Measurements from ENCODE around the gene MYL2.

Gene MYL2

DNA sequence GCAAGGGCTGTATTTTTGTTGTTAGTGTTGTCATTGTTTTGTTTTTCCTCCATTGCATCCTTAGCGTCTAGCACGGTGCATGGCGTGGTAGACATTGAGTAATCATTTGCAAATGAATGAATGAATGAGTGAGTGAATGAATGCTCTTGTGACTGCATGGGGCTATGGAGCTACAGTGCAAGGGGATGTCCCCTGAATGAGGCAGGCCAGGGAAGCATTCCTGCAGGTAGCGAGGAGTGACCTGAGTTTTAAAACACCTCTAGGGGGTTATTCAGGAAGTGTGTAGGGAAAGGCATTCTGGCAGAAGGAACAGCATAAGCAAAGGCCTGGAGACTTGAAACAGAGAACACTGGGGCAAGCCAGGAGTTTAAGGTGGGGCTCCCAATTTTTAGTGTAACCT is 16.9 kb downstream of the MYL2 start:
- H3K4me1 ChIP-seq (ENCODE audit: insufficient read depth, low read length), result no peaks in the 10 kb centered on the region
- no peaks in the 10 kb centered on the region for H3K27me3 ChIP-seq (ENCODE audit: insufficient read depth, low read length)
- no peaks in the 10 kb centered on the region for H3K9me3 ChIP-seq (ENCODE audit: low read length)
- no peak overlapping the region for H2AFZ ChIP-seq (ENCODE audit: low read depth, low read length)
- no peaks in the 10 kb centered on the region for H3K36me3 ChIP-seq (ENCODE audit: insufficient read depth, low read length)
- no peak overlapping the region for H3K4me3 ChIP-seq (ENCODE audit: low read length)

DNA sequence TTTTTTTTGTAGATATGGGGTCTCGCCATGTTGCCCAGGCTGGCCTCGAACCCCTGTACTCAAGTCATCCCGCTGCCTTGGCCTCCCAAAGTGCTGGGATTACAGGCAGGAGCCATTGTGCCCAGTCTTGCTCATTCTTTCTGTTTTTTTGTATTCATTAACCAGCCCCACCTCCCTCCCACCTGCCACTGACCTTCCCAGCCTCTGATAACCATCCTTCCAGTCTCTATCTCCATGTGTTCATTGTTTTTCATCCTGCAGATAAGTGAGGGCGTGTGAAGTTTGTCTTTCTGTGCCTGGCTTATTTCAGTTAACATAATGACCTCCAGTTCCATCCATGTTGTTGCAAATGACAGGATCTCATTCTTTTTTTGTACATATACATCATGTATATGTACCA is 19.0 kb downstream of the MYL2 start:
- no peaks in the 10 kb centered on the region for H3K27me3 ChIP-seq (ENCODE audit: insufficient read depth, low read length)
- no peak overlapping the region for H2AFZ ChIP-seq (ENCODE audit: low read depth, low read length)
- H3K36me3 ChIP-seq (ENCODE audit: insufficient read depth, low read length), result no peaks in the 10 kb centered on the region
- no peaks in the 10 kb centered on the region for H3K4me1 ChIP-seq (ENCODE audit: insufficient read depth, low read length)
- no peaks in the 10 kb centered on the region for H3K9me3 ChIP-seq (ENCODE audit: low read length)
- H3K4me3 ChIP-seq (ENCODE audit: low read length), result no peak overlapping the region

DNA sequence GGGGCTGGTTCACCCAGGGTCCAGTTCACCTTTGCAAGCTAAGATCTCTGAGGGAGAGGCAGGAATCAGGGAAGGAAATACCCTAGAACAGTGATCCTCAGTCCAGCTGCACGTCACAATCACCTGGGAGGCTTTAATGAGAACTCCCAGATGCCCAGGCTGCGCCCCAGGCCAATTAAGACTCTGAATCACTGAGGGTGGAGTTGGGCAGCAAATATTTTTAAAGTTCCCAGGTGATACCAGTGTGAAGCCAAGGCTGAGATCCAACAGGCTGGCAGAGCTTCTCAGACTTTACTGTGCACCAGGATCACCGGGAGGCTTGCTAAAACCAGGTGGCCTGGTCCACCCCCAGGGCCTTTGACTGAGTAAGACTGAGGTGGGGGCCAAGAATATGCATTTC is 23.8 kb downstream of the MYL2 start:
- Histone ChIP-seq H3K4me3 (ENCODE audit: low read length) (no peak overlapping the region), H3K9me3 (ENCODE audit: low read length) (no peaks in the 10 kb centered on the region), H3K4me1 (ENCODE audit: insufficient read depth, low read length) (no peaks in the 10 kb centered on the region), H3K36me3 (ENCODE audit: insufficient read depth, low read length) (no peaks in the 10 kb centered on the region), H2AFZ (ENCODE audit: low read depth, low read length) (no peak overlapping the region), H3K27me3 (ENCODE audit: insufficient read depth, low read length) (no peaks in the 10 kb centered on the region)

DNA sequence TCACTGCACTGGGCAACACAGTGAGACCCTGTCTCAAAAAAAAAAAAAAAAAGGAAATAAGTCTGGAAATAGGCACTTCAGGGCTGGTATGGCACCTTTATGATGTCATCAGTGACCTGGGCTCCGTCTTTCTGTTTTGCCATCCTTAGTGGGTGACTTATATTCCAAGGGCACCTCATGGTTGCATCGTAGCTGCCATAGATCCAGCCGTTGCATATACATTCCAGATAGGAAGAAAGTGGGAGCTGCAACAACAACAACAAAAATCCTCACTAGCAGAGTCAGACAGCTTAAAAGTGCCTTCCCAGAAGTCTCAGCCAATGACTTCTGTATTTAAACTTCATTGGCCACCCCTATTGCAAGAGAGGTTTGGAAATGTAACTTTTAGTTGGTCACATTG is 26.4 kb downstream of the MYL2 start:
- no peak overlapping the region for H3K4me3 ChIP-seq (ENCODE audit: low read length)
- no peaks in the 10 kb centered on the region for H3K27me3 ChIP-seq (ENCODE audit: insufficient read depth, low read length)
- H3K9me3 ChIP-seq (ENCODE audit: low read length), result no peaks in the 10 kb centered on the region
- H3K36me3 ChIP-seq (ENCODE audit: insufficient read depth, low read length), result no peaks in the 10 kb centered on the region
- H2AFZ ChIP-seq (ENCODE audit: low read depth, low read length), result no peak overlapping the region
- H3K4me1 ChIP-seq (ENCODE audit: insufficient read depth, low read length), result no peaks in the 10 kb centered on the region

DNA sequence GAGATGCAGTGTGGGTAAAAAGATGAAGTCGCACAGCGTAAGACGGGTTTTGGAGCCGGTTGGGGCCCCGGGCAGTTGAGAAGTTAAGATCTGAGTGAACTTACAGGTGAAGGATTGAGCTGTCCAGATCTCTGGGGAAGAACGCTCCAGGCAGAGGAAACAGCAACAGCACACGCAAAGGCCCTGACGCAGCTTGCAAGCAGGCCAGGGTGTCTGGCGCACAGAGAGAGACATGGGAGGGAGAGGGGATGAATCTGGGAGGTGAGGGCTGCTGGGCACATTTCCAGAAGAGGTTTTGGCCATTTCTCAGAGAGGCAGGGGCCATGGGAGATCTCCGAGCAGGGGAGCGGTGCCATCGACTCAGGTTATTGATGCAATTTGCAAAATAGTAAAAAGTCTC is 31.0 kb downstream of the MYL2 start:
- no peak overlapping the region for H2AFZ ChIP-seq (ENCODE audit: low read depth, low read length)
- no peaks in the 10 kb centered on the region for H3K27me3 ChIP-seq (ENCODE audit: insufficient read depth, low read length)
- no peaks in the 10 kb centered on the region for H3K36me3 ChIP-seq (ENCODE audit: insufficient read depth, low read length)
- no peaks in the 10 kb centered on the region for H3K4me1 ChIP-seq (ENCODE audit: insufficient read depth, low read length)
- no peak overlapping the region for H3K4me3 ChIP-seq (ENCODE audit: low read length)
- no peaks in the 10 kb centered on the region for H3K9me3 ChIP-seq (ENCODE audit: low read length)

DNA sequence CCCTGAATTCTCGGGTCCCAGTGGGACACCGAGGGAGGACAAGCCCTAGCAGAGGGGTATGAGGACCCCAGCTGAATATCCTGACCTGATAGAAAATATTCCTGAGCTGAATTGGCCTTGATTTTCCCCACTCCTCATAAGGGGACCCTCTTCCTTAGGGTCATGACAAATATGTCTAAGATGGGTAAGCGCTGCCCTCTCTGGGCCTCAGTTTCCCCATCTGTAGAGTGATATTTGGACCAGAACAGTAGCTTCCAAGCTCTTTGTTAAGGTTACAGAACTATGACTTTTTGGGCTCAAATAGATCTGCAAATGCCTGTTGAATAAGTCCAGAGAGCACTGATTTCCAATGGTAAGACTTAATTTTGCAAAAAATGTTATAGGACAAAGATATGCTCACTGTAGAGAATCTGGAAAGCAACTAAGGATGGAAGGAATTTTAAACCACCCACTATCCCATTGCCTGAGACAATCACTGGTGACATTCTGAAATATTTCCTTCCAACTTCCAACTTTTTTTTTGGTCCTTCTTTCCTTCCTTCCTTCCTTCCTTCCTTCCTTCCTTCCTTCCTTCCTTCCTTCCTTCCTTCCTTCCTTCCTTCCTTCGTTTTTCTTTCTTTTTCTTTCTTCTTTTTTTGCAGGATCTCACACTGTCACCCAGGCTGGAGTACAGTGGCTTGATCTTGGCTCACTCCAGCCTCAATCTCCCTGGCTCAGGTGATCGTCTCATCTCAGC is 32.0 kb downstream of the MYL2 start:
- no peak overlapping the region for H2AFZ ChIP-seq (ENCODE audit: low read depth, low read length)
- H3K4me3 ChIP-seq (ENCODE audit: low read length), result no peak overlapping the region
- no peaks in the 10 kb centered on the region for H3K36me3 ChIP-seq (ENCODE audit: insufficient read depth, low read length)
- H3K9me3 ChIP-seq (ENCODE audit: low read length), result no peaks in the 10 kb centered on the region
- no peaks in the 10 kb centered on the region for H3K4me1 ChIP-seq (ENCODE audit: insufficient read depth, low read length)
- no peaks in the 10 kb centered on the region for H3K27me3 ChIP-seq (ENCODE audit: insufficient read depth, low read length)

DNA sequence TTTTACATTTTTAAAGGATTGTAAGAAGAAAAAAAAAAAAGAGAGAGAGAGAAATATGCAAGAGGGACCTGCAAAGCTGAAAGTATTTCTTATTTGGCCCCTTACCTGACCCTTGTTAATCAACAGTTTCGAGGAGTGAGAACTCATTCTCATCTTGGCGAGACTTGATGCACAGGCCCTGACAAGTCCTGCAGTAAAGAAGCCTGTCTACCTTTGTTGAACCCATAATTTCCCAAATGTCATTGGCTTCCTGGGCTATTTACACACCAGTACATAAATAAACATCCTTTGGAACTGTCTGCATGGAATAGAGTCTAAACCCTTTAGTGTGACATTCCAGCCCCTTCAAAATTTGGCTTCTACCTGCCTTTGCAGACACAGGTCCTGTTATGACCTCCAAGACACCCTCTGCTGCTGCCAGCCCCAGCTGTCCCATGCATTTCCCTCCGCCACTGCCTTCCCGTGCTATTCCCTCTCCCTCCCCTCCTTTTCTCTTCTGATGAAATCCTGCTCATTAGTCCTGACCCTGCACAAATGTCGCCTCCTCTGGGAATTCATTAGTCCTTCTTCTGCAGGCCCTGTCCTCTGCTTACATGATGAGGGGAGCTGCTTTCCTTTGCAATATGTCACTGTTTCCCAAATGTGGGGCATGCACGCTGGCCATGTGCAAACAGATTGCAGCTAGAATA is 35.1 kb downstream of the MYL2 start:
- Histone ChIP-seq H3K36me3 (ENCODE audit: insufficient read depth, low read length) (no peaks in the 10 kb centered on the region), H3K4me3 (ENCODE audit: low read length) (no peak overlapping the region), H3K9me3 (ENCODE audit: low read length) (no peaks in the 10 kb centered on the region), H3K27me3 (ENCODE audit: insufficient read depth, low read length) (no peaks in the 10 kb centered on the region), H2AFZ (ENCODE audit: low read depth, low read length) (no peak overlapping the region), H3K4me1 (ENCODE audit: insufficient read depth, low read length) (no peaks in the 10 kb centered on the region)

DNA sequence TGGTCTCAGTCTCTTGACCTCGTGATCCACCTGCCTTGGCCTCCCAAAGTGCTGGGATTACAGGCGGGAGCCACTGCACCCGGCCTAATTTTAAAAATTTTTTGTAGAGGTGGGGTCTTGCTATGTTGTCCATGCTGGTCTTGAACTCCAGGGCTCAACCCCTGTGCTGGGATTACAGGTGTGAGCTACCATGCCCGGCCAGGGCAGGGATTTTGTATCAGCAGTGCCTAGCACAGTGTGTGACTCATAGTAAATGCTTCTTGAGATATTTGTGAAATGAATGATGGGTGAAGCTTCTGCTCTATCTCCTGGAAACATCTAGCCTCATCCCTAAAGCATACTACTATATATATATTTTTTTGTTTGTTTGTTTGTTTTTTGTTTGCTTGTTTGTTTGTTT is 37.1 kb downstream of the MYL2 start:
- H3K4me1 ChIP-seq (ENCODE audit: insufficient read depth, low read length), result no peaks in the 10 kb centered on the region
- H3K27me3 ChIP-seq (ENCODE audit: insufficient read depth, low read length), result no peaks in the 10 kb centered on the region
- H3K36me3 ChIP-seq (ENCODE audit: insufficient read depth, low read length), result no peaks in the 10 kb centered on the region
- no peaks in the 10 kb centered on the region for H3K9me3 ChIP-seq (ENCODE audit: low read length)
- H3K4me3 ChIP-seq (ENCODE audit: low read length), result no peak overlapping the region
- H2AFZ ChIP-seq (ENCODE audit: low read depth, low read length), result no peak overlapping the region

DNA sequence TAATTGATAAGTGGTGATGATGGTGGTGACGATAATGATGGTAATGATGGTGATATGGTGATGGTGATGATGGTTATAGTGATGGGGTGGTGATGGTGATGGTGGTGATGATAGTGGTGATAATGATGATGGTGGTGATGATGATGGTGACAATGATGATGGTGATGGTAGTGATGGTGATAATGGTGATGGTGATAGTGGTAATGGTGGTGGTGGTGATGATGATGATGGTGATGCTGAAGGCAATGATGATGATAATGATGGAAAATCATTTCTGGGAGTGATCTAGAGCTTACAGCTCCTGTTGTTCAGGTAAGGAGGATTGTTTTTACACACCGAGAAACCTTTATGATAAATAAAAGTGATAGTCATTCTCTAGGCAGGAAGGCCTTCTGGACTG is 39.7 kb downstream of the MYL2 start:
- H3K4me3 ChIP-seq (ENCODE audit: low read length), result no peak overlapping the region
- no peaks in the 10 kb centered on the region for H3K9me3 ChIP-seq (ENCODE audit: low read length)
- no peaks in the 10 kb centered on the region for H3K4me1 ChIP-seq (ENCODE audit: insufficient read depth, low read length)
- no peak overlapping the region for H2AFZ ChIP-seq (ENCODE audit: low read depth, low read length)
- H3K27me3 ChIP-seq (ENCODE audit: insufficient read depth, low read length), result no peaks in the 10 kb centered on the region
- H3K36me3 ChIP-seq (ENCODE audit: insufficient read depth, low read length), result no peaks in the 10 kb centered on the region

DNA sequence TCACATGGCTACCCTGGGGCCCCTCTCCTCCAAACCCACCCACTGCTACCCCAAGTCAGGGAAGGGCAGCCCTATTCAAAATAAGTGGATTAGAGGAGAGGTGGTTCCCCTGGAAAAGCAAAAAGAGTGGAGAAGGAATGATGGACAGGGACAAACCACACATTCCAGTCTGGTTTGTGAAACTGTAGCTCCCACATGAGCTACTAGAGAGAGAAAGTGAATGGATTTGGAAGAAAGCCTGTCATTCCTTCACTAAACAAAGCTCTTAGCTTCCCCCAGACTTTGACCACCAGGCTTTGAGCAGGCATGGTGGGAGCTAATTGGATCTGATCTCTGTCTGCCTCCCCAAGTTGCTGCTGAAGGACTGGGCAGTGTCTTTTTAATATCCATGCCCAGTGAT is 45.6 kb downstream of the MYL2 start:
- Histone ChIP-seq H3K36me3 (ENCODE audit: insufficient read depth, low read length) (no peaks in the 10 kb centered on the region), H3K4me1 (ENCODE audit: insufficient read depth, low read length) (no peaks in the 10 kb centered on the region), H3K27me3 (ENCODE audit: insufficient read depth, low read length) (no peaks in the 10 kb centered on the region), H3K4me3 (ENCODE audit: low read length) (no peak overlapping the region), H3K9me3 (ENCODE audit: low read length) (peaks cover 2% of the 10 kb centered on the region), H2AFZ (ENCODE audit: low read depth, low read length) (no peak overlapping the region)

DNA sequence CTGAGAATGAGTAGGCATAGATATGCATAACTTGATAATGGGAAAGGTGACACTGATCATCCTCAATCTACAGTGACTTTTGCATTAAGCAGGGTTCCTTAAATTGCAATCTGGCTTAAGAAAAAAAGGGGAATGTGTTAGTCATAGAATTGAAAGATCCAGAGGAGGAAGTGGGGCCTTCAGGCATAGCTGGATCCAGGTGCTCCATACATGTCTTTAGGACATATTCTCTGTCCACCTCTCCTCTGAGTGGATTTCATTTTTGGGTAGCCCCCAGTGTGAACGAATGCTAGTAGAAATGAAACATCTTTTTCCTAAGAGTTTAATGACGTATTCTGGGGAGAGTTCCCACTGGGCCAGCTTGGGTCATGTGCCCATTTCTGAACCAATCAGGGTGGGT is 46.0 kb downstream of the MYL2 start:
- peaks cover 2% of the 10 kb centered on the region for H3K9me3 ChIP-seq (ENCODE audit: low read length)
- H2AFZ ChIP-seq (ENCODE audit: low read depth, low read length), result no peak overlapping the region
- H3K4me3 ChIP-seq (ENCODE audit: low read length), result no peak overlapping the region
- H3K36me3 ChIP-seq (ENCODE audit: insufficient read depth, low read length), result no peaks in the 10 kb centered on the region
- no peaks in the 10 kb centered on the region for H3K27me3 ChIP-seq (ENCODE audit: insufficient read depth, low read length)
- no peaks in the 10 kb centered on the region for H3K4me1 ChIP-seq (ENCODE audit: insufficient read depth, low read length)

DNA sequence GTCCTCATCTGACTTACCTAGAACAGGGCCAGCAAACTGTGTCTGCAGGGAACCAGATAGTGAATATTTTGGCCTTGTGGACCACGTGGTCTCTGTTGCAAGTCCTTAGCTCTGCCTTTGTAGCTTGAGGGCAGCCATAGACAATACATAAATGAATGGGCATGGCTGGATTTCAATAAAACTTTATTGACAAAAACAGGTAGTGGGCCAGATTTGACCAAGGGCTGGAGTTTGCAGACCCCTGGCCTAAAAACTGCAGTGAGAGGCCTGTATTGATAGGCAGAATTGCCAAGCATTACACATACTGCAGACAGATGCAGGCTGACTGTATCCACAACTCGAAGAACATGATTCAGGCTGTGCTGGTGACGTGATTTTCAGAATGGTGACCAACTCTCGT is 48.3 kb downstream of the MYL2 start:
- no peaks in the 10 kb centered on the region for H3K27me3 ChIP-seq (ENCODE audit: insufficient read depth, low read length)
- H3K36me3 ChIP-seq (ENCODE audit: insufficient read depth, low read length), result no peaks in the 10 kb centered on the region
- no peaks in the 10 kb centered on the region for H3K4me1 ChIP-seq (ENCODE audit: insufficient read depth, low read length)
- H3K9me3 ChIP-seq (ENCODE audit: low read length), result peaks cover 2% of the 10 kb centered on the region
- H2AFZ ChIP-seq (ENCODE audit: low read depth, low read length), result no peak overlapping the region
- no peak overlapping the region for H3K4me3 ChIP-seq (ENCODE audit: low read length)

DNA sequence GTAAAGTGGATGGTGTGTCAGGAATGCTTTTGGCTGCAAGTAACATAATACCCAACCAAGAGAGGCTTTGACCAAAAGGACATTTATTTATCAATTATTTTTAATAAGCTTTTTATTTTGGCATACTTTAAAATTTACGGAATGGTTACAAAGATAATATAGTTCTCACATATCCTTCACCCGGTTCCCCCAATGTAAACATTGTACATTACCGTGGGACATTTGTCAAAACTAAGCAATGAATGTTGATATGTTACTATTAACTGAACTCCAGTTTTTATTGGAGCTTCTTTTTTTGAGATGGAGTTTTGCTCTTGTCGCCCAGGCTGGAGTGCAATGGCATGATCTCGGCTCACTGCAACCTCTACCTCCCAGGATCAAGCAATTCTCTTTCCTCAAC is 50.6 kb downstream of the MYL2 start:
- no peaks in the 10 kb centered on the region for H3K4me1 ChIP-seq (ENCODE audit: insufficient read depth, low read length)
- H3K27me3 ChIP-seq (ENCODE audit: insufficient read depth, low read length), result no peaks in the 10 kb centered on the region
- peaks cover 2% of the 10 kb centered on the region for H3K9me3 ChIP-seq (ENCODE audit: low read length)
- no peak overlapping the region for H3K4me3 ChIP-seq (ENCODE audit: low read length)
- no peak overlapping the region for H2AFZ ChIP-seq (ENCODE audit: low read depth, low read length)
- H3K36me3 ChIP-seq (ENCODE audit: insufficient read depth, low read length), result no peaks in the 10 kb centered on the region

DNA sequence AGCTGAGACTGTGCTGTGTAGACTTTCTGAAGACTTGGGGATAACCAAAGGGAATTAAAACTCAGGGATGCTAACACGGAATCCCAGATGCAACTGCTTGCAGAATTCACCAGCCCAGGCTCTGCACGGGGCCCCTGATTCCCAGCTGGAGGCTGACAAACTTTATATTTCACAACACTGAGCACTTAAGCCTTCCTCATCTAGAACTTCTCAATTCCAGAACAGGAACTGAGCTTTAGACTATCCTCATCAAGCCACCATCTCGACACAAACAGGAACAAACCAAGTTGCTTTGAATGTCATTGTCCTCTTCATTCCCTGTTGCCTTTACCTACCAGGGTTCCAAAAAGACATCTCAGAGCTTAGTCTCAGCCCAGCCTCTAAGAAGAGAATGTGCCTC is 51.4 kb downstream of the MYL2 start:
- Histone ChIP-seq H2AFZ (ENCODE audit: low read depth, low read length) (no peak overlapping the region), H3K27me3 (ENCODE audit: insufficient read depth, low read length) (no peaks in the 10 kb centered on the region), H3K4me1 (ENCODE audit: insufficient read depth, low read length) (no peaks in the 10 kb centered on the region), H3K9me3 (ENCODE audit: low read length) (peaks cover 2% of the 10 kb centered on the region), H3K36me3 (ENCODE audit: insufficient read depth, low read length) (no peaks in the 10 kb centered on the region), H3K4me3 (ENCODE audit: low read length) (no peak overlapping the region)
